Measurements from ENCODE around the gene IYD.

The IYD gene

DNA sequence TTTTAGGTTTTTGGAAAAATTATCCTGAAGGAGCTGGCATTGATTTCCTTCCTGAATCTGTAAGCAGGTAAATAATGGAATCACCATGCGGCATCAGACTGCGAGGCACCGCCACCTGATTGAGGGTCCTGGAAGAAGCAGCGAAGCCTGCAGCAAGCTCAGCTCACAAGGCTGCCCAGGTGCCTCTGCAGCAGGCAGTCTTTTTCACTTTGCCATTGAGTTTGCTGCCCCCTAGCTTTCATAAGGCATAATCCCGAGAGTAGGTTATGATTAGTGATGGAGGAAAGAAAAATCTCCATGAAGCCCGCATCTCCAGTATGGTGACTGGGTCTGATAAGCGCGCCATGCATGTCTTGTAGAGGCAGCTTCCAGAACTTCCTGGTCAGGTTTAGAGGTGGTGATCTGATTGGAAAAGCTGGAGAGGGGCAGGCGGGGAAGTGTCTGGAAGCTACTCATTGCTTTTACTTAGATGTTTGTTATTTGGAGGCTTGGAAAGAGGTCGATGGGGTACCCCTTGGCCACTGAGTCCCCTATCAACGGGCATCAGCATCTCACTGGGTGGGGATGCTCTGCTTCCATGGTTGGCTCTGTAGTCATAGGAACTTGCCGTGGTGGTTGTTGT lies 26.7 kb downstream of the IYD start:
- DNase-seq, result no peak

DNA sequence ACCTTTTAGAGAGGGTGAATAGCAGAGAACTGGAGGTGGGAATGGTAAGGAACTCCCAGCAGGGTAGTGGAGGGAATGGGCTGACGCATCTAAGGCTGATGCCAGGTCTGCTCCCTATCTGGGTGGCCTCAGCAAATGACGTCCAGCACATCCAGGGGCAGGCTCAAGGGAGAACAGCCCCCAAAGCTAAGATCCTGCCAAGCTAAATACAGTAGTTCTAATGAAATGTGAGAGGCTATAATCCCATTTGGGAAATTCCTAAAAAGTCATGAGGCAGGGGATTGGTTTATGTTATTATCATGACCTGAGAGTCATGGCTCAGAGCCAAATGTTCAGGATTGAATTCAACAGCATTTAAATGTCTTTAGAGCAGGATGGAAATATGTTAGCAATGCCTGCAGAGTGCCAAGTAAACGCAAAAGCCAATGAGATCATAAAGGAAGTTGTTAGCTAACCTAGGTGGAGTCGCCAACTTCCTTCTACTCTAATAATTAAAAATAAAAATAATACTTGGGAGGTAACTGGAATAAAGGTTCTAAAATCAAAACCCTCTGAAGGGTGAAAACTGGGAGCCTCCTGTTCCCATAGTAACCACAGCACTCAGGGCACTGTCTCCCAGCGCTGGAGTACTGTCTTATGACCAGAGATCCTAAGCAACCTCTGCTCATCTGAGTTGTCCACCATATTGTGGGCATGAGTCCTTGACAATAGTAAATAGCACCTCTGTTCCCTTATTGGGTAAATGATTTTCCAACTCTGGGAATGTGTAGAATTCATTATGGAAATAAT lies 34.8 kb downstream of the IYD start:
- DNase-seq, result no peak

DNA sequence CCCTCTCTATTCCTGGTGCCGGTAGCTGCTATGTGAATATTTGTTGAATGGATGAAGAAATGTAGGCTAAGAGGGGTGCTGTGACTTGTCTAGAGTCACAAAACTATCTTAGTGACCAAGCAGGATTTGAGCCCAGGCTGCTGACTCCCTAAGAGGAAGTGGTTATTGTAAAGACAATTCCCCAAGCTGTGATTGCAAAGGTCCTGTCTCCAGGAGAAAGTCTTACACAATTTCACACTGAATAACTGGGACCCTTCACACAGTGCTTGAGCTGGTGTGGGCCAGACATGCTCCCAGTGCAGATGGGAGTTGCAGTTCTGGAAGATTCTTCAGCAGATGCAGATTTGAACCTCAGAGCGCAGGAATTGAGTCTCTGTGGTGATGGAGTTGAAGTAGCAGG lies 38.1 kb downstream of the IYD start:
- DNase-seq, result no peak

DNA sequence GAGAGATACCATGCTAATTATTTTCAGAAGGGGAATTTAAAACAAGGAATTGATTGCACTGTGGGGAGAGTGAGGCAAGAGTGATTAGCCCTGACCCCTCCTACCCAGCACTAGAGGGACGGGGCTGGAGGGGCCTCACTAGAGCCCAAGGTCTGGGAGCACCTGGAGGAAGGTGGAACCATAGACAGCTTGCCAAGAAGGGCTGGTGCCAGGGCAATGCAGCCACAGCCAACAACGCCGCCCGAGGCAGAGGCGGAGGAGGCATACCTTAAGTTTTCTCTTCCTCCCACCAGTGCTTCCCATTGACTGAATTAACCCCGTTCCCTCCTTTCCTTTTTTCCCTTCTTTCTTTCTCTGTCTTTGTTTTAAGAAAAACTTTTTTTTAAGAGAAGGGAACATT lies 40.0 kb downstream of the IYD start:
- DNase-seq, result no peak

DNA sequence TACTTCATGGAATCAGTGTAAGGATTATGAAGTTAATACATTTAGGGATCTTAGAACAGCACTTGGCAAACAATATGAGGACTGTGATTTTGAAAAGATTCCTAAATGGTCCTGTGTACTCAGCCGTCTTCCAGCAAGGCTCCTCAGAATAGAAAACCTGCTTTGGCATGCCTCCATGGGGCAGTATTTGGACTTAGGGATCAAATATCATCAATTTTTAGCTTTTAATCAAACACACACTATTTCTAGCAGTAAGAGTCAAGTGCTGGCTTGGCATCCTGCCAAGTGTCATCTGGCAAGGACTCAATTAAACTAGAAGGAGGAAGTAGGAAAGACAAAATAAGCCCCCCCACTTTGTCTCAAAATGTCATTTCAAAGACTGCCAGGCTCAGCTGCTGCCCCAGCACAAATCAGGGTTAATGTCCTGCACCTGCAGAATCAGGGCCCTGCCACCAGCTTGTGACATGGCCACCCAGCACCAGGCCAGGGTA lies 40.8 kb downstream of the IYD start:
- no peak for DNase-seq

DNA sequence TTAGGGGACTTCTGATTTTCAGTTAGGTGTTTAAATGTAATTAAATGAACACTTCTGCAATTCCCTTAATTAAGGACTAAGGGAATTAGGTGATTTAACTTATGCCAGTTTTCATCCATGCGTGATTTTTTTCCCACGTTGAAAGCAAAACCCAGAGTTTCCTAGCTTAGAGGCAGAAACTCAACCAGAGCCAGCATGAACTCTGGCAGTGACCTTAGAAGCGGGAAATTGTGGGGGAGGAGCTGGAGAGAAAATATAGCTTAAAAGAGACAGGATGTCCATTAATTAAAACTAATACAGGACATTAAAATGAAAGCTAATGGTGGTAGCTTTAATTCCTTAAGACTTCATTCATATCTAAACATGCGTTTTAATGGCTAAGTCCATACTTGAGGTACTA lies 41.6 kb downstream of the IYD start:
- DNase-seq, result no peak

DNA sequence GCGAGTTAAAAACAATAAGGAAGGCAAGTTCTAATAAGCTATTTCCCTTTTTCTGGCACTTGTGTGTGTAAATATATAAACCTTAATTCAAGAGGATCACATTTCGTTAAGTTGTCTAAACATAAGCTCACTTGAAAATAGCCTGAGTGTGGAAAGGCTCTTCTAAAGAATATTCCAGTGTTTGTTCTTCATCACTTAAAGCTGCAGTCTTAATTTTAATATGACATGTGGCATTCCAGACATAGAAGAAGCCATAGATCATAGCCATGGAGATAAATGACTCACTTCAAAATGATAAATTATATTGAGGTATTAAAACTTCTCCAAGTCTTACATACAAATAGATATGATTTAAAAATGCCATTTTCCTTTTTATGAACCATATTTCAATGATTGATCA lies 42.1 kb downstream of the IYD start:
- DNase-seq, result no peak

DNA sequence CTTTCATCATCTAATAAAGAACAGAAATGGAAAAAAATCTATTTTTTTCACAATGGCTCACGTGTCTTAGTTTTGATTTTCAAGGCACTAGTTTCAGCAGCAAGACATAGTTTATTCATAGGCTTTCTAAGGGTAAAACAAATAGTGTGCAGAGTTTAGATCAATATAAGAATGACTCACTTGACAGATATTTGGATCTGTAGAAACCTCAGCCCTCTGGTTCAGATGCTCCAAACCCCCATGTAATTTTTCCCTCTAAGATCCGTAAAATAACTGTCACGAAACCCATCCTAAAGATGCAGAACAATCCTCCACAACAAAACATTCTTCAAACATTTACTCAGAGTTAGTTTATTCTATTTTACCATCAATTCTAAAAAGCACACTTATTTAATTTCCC lies 43.4 kb downstream of the IYD start:
- DNase-seq, result no peak

DNA sequence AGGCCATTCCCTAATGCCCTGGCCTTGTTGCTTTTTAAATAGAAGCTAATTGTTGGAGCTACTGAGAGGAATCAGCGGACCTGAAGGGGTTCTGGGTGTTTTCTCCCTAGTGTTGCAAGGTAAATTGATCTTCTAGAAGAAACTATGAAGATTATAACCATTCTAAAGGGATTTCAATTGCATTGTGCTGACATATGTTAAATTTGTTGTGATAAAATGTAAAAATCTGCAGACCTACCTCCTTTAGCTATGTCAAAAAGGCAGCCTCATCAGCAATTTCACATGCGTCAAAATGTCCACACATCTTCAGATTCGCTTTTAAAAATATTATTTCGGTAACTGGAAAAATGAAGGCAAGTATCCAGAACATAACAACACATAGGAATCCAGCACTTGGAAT lies 44.4 kb downstream of the IYD start:
- no peak for DNase-seq

DNA sequence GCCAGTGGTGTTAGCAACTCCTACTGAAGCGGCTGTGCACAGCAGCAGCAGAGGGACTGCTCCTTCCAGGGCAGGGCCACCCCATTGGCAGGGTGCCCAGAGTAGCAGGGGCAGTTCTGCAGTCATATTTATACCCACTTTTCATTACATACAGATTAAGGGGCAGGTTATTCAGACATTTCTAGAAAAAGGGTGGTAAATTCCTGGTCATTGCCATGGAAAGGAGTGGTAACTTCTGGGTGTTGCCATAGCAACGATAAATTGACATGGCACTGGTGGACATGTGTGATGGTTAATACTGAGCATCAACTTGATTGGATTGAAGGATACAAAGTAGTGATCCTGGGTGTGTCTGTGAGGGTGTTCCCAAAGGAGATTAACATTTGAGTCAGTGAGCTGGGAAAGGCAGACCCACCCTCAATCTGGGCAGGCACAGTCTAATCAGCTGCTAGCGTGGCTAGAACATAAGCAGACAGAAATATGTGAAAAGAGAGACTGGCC lies 45.0 kb downstream of the IYD start:
- no peak for DNase-seq

DNA sequence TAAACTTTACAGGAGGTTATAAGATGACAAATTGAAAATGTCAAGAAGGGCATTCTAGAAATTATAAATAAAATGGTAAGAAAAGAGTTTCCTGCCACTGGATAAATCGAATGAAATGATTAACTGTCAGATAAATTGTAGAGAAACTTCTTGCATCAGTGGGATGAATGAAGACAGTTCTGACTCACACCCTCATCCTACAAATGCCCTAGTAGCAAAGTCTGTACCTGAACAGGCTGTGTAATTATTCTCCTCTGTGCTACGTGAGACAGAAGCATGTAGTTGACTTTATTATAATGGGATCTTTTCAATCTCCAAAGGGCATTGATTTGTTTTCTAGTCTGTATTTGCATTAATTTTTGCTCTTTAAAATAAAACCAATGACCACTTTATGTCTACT lies 47.3 kb downstream of the IYD start:
- no peak for DNase-seq

DNA sequence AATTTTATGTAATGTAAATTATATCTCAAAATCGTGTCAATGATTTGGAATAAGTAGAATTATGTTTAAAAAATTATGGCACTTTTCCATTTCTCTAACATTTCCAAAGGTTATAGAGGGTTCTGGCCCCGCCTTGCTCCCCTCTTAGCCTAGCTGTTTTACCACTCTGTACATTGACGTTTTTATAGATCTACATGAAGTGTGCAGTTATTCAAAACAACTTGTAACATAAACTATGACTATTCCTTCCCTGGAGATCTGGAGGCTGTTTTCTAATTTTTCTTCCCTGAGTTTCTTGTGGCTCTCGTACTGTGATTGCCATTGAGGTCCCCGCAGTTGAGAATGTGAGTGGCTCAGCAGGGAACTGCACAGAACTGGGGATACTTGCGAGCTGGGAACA lies 48.4 kb downstream of the IYD start:
- DNase-seq, result no peak

DNA sequence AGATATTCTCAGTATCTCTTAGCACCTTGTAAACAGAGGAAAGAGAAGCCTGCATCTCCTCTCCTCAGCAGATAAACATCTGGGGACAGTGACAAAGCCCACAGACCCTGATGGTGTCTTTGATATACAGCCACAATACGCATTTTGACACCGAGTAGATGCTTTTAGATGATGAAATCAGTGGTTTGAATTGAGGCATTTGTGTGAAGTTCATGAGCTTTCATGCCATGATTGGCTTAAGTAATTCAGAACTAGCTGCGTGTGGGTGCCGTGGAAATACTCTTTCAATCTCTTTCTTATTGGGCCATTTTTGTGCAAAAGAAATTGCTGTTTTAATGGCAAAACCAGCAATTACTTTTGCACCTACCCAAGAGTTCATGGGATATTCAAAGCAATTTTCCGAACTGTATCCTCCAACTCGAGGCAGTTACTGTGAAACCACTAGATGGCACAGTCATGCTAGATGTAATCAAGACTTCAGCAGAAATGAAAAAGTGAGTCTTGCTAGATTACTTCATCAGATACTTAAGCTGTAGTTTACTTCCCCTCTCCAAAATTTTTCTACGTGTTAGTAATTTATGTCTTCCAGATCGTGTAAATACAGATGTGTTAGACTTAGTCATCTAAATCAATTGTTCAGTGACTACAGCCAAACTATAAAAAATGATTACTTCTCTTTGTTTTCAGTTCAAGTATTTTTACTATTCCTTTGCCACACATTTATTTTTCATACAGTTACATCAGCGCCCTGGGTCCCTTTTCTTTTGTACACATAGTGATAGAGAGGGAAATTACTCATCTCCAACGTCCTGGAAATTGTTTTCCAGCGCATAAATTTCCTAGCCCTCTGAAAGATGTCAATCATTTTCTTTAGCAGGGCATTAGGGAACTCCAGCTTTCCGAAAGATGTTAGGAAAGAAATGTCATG lies 49.4 kb downstream of the IYD start:
- DNase-seq, result no peak

DNA sequence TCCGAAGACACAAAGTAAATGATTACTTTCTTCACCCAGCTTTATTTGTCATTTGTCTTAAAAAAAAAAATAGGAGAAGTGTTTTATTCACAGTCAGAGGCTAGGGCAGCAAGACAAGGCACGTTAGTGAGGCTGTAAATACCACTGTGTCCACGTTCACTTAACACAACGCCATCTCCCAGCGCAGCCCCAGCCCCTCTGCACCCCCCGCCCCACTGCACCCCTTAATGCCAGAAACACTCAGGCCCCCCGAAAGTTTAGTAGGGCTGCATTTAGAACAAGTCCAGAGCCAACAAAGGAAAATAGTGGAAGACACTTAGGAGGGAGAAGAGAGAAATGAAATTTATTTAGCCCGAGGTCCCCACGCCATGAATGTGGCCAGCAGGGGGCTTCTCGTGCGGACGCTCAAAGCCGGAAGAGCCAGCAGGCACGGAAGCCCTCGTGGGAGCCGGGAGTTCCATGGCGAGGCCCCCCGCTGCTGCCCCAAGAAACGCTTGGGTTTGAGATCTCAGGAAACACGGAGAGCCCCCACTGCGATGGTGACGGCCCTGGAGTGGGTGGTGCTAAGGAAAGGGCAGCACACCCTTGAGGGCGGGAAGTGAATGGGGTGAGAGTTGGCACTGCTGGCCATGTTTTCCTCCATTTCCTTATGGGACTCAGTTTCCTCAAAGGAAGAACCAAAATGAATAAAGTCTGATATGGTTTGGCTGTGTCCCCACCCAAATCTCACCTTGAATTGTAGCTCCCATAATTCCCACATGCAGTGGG lies 50.2 kb downstream of the IYD start:
- peak; percentile 50 for DNase-seq

DNA sequence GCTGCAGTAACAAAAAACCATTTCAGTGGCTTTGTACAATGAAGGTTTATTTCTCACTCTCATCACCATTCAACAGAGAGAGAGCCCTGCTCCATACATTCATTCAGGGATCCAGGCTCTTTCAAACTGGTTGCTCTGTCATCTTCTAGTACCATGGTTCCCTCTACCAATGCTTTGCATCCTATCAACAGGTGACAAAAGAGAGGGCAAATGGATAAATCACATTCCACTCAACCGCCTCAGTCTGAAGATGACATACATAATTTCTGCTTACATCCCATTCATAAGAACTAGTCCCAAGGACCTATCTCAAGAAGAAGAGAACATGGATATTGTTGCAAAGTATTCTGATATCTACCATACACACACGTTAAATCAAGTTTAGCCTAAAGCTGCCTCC lies 51.6 kb downstream of the IYD start:
- no peak for DNase-seq

DNA sequence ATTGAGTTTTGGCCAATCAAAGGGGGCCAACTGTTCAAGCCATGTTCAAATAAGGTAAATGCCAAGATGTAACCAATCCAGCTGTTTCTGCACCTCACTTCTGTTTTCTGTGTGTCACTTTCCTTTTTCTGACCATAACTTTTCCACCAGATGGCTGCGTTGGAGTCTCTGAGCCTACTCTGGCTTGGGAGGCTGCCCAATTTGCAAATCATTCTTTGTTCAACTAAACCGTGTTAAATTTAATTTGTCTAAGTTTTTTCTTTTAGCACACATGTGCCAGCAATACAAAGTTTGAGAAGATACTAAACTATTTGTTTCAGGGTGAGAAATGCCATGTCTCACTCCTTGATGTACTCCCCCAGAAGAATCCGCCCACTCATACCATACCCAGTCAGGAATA lies 52.1 kb downstream of the IYD start:
- no peak for DNase-seq

DNA sequence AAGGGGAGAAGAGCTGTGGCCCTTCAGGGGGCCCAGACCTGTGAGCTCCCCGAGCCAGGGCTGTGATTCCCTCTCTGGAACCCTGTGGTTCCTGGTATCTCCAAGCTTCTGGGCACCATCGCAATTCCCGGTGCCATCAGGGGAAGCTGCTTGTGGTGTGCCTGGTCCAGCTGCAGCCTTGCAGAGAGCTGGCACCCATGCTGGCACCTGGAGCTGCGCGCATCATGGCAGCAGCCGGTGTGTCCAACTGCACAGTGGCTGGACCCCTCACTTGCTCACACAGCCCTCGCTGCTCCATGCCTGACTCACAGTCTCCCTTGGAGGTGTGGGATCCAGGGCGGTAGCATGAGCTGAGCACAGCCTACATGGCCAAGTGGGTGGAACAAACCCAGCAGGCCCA lies 56.7 kb downstream of the IYD start:
- DNase-seq, result no peak

DNA sequence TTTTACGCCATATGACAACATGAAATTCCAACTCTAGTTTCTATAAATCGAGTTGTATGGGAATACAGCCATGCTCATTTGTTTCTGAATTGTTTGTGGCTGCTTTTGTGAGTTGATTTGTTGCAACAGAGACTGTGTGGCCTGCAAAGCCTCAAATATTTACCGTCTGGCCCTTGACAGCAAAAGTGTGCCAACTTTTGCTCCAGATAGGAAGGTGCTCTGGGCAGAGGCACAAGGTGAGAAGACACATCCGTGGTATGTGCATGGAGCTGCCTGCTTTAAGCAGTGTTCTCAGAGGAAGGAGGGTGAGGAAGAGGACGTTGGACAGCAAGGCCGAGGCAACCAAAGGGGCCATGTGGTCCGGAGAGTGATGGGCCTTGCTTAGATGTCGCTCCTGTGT lies 57.4 kb downstream of the IYD start:
- no peak for DNase-seq

DNA sequence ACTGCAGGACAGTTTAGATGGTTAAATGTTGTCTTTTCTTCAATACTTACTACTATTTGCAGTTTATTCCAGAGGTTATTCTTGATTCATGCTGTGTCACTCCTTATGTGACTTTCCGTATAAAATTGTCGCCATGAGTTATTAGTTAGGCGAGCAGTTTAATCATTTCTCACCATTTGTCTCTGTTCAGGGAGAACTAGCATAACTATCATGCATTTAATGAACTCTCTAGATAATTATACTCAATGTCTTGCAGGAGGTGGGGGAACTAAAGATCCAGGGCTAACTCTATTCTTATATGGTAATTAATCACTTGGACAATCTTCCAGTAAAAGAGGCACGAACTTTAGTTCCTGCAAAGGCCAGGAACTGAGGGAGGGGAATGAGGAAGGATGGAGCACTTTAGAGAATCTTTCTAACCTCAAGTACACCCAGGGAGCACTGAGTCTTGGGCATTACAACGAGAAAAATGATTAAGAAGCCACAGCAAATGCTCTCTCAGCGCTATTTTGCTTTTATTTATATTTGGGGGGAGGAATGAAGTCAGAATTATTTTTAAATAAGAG lies 58.3 kb downstream of the IYD start:
- DNase-seq, result no peak

DNA sequence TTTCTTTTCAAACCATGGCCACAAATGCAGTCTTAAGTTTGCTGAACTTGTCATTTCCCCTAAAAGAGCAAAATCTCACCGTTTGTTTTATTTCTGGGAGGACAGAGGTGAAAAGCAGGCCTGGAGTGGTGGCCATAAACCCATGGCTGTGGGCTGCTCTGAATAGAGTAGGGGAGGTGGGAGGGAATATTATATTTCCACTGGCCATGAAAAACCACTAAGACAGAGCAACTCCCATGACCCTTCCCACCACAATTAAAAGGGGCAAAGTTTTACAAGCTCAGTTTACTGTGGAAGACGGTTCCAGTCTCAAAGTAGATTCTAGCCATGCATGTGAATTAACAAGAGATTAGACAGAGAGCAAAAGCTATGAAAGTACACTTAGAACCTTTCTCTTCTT lies 59.0 kb downstream of the IYD start:
- no peak for DNase-seq

DNA sequence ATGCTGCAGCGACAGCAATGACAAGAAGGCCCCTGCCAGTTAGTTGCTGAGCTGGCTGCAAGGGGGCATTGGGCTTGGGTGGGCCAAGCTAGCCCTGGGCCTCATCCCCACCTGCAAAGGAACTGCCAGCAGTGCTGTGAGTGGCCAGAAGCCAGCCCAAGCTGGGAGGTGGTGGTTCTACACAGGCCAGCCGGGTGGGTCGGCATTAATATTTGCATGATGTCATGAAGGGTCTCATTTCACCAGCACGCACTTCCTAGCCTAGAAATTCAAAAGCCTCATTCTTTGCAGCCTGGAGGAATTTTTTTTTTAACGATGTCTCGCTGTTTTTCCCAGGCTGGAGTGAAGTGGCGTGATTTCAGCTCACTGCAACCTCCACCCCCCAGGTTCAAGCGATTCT lies 62.0 kb downstream of the IYD start:
- DNase-seq, result no peak

DNA sequence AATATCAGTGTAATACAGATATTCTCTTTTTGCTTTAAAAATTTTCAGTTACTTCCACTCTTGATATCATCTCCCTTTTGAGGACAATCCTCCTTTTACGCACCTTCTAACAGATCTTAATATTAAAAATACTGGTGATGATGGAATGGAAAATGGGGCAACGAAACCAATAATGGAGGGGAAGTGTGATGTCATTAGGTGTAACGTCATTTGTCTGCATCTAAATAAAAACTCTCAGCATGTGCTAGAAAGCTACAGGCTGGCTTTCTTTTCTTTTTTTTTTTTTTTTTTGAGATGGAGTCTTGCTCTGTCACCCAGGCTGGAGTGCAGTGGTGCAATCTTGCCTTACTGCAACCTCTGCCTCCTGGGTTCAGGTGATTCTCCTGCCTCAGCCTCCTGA lies 66.5 kb downstream of the IYD start:
- no peak for DNase-seq

Measured in activated CD4-positive, CD25-positive, alpha-beta regulatory T cell treated with anti-CD3 and anti-CD28 coated beads, Interleukin-2, amount 50 U/mL, for 72 hours (primary cell).